NCI-H1694 treated with DMSO at 0.1 percent for 48 hours (cell line): ENCODE data around the gene BPNT1.
"Not testable (repeated sequence)": the region's sequence is repeated elsewhere in the genome, so short reads cannot be mapped to it uniquely, and the experiment has no call there.

ENCODE experiments used
- DNase-seq: peaks from one replicate; lab custom pipeline; 2025; lab: John Stamatoyannopoulos, UW

The BPNT1 gene

DNA sequence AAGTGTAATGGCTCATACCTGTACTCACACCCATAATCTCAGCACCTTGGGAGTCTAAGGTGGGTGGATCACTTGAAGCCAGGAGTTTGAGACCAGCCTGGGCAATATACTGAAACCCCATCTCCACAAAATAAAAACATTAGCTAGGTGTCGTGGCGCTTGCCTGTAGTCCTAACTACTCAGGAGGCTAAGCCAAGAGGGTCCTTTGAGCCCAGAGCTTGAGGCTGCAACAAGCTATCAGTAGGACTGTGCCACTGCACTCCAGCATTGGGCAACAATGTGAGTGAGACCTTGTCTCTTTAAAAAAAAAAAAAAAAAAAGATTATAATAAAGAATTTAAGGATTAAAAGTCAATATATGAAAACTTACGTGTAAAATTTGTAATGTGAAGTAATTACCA lies 11.7 kb downstream of the BPNT1 start:
- DNase-seq = no peak

DNA sequence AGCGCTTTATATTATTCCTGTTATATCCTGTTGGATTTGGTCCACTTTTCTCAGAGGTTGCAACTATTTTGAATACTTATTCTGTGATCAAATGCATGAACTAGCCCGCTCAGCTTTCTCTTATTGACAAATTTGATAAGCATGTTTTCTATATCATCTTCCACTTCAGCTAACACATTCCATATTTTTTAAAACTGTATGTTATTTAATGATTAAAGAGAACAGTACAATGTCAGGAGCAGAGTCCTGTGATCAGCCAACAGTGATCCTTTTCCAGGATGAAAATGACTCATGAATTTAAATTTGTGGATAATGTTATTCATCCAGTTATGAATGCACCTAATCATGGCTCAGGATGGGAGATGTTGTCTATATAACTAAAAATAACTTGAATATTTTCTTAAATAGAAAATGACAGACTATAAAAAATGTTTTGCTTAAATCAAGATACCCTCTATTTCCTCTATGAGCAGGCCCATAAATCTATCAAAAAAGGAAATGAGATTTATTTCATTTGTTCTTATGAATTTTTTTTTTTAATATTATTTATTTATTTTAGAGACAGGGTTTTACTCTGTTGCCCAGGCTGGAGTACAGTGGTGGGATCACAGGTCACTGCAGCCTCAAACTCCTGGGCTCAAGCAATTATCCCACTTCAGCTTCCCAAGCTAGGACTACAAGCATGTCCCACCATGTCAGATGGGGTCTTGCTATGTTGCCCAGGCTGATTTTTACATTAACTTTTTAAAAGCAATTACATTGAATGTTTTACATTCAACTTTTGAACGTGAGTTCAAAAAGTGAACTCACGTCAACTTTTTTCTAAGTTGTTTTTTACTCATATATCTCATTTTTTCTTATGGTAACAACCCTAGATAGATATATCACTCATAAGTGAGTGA lies 12.5 kb downstream of the BPNT1 start:
- no peak for DNase-seq

DNA sequence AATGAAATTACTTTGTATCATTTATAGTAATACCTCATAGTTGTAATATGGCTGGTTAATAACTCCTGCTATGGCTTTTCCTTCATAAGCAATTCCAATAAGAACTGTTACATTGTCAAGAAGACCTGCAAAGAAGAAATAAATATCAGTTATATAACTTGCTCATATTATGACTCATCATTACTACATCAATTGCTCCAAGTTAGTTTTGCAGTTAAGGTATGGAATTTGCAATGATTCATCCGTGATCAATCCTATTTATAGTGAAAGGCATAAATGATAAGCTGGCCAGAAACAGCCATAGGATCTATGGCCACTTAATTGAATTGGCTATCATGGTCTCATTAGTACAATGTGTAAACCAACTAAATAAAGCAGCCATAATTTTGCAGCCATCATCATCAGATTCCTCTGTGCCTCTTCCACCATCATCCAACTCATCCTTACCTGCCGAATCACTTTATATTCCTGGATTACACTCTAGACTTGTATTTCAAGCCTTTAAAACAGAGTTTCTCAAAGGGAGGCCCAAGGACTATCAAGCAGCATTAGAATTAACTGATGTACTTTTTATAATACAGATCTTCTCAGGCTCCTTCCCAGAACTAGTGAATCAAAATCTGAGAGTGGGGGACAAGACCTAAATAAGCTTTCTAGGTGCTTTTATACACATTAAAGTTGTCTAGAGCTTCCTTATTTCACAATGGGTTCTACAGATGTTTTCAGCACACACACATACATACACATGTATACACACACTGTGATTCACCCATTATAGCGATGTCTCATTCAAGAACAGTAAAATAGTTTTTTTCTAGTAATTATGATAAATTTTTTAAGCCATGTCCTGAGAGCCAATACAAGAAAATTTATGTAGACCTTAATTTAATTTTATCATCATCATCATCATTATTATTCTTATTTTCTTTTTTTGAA lies 22.1 kb downstream of the BPNT1 start:
- no peak for DNase-seq

DNA sequence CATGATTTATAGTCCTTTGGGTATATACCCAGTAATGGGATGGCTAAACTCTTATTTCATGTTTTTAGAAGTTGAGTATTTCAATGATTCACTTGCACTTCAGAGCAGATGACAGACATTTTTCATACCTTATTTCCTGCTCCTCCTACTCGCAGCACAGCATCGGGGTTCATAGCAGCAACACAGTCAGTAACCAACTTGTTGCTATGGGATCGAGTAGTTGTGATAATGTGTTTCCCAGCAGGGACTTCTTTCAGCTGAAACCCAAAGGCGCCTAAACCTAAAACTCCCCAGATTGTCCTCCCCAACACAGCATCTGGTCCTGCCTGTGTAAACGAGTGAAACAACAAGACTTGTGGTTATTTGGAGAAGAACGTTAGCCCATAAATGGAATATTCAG lies 27.0 kb downstream of the BPNT1 start:
- no peak for DNase-seq

DNA sequence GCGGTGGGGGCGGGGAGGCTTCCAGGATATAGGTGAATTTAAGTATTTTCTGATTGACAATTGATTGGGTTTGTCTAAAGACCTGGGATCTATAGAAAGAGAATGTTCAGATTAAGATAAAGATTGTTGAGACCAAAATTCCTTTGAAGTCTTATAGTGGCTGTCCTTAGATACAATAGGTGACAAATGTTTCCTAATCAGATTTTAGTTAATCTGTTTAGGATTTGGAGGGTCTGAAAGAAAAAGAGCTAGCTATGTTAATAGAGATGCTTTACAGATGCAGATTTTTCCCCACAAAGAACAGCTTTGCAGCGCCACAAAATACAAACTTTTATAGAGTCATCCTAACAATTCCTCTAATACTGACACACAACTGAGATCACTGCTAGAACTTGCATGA lies 28.7 kb downstream of the BPNT1 start:
- no peak for DNase-seq

DNA sequence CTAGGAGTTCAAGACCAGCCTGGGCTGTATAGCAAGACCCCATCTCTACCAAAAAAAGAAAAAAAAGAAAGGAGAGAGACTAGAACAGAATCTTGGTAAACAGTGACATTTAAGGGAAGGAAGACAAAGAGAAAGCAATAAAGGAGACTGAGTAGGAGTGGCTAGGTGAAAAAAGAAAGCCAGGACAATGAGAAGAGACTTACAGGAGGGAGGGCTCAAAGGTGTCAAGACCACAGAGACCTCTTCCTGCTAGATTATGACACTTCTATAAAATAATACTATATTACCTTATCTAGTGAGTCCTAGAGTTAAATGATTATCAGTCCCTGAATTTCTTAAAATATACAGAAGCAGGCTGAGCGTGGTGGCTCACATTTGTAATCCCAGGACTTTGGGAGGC lies 33.2 kb downstream of the BPNT1 start:
- no peak for DNase-seq

DNA sequence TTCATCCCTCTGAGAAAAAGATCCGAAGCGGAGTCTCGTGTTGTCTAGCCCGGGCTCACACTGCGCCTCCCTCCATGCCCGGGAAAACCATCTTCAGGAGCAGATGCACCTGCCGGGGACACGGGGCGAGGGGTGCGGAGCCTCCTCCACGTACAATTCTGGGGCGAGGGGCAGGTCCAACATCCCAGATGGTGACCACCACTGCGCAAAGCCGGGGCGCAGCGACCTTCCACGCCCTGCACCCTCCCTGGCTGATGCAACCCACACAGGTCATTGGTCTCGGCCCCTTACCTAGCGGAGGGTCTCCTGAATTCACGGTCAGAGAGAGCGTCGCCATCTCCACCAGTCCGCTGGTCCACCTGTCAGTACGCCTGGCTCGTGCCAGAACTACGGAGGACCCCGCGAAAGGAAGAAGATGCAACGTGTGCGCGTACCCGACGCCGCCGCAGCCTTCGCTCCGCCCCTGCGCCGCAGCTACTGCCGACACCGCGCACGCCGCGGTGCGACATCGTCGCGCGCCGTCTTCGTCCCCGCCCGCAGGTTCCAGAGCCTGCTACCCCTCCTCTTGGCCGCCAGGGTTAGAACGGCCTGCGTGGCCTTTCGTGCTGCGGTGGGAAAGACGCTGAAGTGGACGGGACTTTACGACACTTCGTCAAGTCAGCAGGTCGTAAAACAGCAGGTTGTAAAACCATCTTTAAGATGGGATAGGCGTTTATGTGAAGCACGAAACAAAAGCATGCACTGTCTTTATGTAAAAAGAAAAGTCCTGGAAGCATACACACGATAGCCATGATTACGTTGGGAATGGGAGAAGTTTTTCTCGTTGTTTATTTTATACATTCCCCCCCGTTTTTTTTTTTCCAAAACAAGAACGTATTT lies 43.3 kb downstream of the BPNT1 start, which contains the start of gene EPRS1:
Gene EPRS1 (minus strand): TSS at position 454 of the 879 bp plus-strand sequence. CDS start 117 bp downstream, at position 337.
- peak; percentile 96 for DNase-seq

DNA sequence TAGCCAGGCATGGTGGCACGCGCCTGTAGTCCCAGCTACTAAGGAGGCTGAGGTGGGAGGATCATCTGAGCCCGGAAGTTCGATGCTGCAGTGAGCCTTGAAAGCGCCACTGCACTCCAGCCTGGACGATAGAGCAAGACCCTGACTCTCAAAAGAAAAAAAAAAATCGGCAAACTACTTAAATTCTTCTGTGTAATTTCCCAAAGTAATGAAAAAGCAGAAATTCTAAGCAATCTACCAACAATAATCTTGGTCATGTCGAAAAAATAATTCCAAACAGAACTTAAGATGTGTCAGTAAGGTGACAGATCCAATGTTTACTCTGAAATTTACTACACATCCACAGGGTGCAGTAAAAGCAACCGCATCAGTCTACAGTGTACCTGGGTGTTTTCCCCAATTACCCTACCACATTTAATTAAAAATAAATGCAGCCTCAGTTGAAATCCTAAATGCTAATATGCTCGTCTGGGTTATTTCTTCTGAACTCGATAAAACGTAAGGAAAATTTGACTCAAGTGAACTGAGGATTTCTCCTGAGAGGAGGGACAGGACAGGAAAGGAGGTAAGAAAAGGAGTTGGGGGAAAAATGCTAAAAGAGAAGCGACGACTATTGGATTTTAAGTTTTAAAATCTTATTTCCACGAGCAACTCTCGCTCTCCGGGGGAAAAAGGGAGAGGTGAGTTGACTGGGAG lies 44.1 kb downstream of the BPNT1 start:
- DNase-seq = peak; percentile 29

DNA sequence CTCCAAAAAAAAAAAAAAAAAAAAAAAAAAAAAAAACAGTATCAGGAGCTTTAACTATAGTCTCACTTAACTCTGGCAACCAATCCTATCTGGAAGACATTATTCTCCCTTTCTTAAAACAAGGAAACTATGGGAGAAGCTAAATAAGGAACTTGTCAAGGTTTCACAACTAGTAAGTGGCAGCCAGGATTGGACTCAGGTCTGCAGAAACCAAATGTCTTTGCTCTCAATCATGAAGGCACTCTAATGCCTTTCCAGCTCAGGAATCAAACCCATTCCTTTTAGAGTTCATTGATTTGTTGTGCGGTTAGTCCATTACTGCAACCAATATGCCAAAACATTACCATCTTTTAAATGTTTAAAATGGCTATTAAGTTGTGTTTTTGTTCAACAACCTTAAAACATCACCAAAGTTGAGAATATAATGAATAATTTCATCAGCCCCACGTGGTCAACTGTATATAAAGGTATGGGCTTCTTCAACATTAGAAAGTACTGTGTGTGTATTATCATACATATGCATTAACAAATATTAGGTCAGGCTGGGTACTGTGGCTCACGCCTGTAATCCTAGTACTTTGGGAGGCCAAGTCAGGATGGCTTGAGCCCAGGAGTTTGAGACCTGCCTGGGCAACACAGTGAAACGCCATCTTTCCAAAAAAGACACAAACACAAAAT lies 44.8 kb downstream of the BPNT1 start:
- DNase-seq = no peak

DNA sequence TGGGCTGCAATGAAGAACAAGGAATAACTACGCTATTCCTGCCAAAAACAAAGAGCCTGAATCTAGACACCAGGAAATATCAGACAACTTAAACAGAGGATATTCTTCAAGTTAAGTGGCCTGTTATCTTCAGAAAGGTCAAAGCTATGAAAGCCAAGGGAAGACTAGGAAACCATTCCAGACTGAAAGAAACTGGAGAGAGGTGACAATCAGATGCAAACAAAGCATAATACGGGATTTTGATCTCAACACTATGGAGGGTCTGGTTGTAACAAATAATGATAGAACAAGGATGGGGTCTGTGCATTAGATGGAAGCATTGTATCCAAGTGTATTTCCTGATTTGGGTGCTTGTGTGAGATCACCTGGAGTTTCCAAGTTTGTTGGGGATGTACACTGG lies 45.9 kb downstream of the BPNT1 start:
- DNase-seq = no peak

DNA sequence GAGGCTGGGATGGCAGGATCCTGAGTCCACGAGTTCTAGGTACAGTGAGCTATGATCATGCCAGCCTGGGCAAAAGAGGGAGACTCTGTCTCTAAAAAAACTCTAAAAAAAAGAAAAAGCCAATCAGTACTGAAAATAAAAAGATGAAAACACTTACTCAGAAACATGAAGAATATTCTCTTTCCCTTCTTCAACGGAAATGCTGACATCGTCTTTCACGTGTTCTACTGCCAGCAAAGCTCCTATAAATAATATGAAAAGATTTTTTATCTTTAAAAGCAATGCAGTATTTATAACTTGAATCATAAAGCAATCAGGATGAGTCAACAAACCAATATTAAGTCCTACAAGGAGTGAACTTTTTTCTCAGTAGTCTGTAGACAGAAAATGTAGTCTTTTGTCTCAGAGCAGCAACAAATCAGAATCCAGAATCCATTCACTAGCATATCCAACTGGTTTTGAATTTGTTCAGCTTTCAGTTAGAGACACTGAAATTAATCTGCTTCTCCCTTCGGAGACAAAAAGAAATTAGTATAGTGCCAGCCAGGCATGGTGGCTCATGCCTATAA lies 49.5 kb downstream of the BPNT1 start:
- DNase-seq = no peak

DNA sequence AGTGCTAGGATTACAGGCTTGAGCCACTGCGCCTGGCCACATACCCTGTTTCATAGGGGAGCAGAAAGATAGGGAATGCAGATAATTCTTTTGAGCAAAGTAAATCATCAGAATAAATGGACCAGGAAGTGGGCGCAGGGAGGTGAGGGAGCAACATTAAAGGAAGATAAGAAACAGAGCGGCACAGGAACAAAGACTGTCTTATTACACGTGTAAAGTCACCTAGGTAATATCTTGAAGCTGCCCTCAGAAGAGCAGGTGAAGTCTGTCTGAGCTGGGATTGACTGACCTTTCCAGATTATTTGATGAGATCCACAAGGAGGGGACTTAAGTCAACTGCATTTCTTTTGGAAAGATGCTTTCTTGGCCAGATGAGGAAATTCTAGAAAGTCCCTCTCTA lies 50.9 kb downstream of the BPNT1 start:
- DNase-seq = no peak

DNA sequence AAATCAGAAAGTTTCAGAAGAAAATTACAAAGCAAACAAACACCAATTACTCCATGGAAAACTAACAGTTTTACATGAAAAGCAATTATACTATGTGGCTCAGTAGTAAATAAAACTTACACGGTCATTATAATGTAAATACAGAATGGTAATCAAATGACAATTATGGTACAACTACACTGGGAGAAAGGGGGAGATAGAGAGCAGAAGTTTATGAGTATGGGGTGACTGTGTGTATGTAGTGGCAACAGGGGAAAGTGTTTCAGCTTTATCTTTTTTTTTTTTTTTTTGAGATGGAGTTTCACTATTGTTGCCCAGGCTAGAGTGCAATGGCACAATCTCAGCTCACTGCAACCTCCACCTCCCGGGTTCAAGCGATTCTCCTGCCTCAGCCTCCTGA lies 51.8 kb downstream of the BPNT1 start:
- not testable (repeated sequence) for DNase-seq

DNA sequence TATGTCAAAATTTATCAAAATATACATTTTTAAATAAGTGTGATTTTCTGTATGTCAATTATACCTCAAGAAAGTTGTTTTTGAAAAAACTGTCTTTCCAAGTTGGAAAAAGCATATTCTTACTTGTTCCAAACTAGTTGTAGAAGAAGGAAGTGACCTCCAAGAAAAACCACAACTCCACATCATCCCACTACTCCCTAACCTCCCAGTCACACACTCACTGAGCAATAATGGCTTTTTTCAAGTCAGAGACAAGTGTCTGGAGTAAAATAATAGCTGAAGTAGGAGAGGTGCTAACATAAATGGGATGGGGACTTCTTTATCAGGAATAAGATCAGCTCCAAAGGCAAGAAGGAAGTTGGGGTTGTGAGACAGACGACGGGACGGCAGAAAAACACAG lies 56.7 kb downstream of the BPNT1 start:
- no peak for DNase-seq

DNA sequence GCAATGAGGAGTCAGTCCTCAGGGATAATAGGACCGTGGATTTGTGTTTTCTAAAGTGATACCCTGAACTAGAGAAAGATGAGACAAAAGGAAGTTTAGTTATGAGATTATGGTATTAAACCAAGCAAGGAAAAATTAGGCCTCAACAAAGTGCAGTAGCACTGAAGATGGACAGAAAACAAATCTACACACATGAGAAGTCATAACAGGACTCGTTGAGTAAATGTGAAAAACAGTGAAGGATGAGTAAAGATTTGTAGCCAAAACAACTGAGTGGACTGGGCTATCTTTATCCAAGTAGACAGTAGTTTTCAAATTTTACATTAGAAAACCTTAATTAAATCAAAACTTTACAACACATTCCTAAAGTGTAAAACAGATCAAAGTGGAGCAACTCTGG lies 58.3 kb downstream of the BPNT1 start:
- DNase-seq = no peak

DNA sequence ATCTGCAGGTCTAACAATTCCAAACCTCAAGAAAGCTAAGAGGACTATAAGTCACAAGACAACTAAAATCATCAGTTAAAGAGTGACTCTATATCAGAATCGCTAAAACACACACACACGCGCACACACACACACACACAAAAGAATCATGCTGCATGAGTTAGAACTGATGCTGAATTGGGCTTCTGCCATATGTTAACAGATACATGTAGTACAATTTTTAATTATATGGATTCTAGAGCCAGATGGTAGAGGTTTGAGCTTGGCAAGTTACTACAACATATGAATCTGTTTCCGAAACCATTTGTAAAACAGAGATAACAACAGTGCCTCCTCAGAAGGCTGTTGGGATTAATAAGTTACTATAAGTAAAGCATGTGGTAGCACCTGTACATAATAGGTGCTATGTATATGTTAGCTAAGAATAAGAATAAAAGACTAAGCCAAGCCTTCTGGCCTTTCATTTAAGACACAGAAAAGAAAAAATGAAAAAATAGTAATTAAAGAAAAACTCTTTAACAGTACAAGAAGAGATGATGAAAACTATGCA lies 61.2 kb downstream of the BPNT1 start:
- peak; percentile 97 for DNase-seq

DNA sequence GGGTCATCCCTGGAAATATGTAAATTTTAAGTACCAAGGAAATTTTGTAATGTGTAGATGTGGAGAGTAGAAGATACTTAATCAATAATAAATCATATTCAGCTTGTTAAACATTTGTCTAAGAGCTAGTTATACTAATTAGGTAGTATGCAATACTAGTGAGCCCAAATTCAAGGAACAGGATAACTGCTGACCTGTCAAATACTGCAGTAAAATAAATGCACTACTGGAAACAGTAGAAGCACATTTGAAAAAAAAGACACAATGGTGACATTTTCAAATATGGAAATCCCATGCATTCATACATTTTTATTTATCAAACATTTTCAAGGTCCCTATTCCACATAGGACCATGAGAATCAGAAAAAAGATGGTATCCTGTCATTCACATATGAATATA lies 70.5 kb downstream of the BPNT1 start:
- DNase-seq = no peak

DNA sequence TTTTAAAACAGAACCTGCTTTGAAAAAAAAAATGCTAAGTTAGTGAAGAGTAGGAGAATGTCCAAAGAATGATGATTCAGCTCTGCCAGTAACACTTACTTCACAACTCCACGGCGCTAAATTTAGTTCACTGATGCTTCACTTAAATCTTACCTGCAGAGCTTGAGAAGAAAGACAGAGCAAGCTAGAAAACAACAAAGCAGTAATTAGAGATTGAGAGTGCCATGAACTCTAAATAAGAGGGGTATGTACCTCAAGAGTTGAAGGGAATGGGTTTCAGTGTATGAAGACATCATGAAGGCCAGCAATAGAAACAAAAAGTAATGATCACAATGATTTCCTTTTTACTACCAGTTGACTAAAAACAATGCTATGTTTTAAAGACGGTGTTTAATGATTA lies 76.1 kb downstream of the BPNT1 start:
- no peak for DNase-seq

DNA sequence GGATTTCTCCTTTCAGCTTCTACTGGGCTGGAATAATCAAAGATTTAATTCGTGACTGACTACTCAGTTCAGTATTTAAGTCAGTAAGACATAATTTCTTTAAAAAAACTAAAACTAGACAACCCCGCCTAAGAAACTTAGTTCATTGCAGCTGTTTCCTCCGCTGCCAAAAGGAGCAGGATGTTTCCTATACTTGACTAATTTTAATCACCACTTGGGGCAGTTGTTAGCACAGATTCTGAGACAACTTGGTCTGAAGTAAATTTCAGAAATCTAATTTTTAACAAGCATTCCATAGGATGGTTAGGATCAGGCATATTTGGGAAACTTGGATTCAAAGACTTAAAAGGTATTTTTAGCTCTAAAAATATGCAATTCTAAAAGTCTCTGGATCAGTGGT lies 77.3 kb downstream of the BPNT1 start:
- DNase-seq = no peak

DNA sequence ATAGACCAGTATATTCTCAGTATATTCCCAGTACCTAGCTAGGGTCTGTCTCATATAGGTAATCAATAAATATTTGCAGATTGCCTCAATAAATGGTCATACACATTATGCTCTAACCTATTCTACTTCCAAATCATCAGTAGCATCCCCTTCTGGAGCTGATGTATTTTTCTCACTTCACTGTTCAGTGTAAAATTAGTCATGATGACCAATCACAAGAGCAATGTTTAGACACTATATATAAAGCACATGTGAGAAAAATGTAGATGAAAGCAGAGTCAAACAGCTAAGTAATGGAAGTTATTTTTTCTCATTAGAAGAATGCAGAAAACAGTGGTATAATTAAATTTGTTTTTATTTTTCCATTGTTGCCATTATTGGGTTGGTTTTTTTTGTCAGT lies 78.0 kb downstream of the BPNT1 start:
- DNase-seq = no peak
